ENCODE results near the gene ALK.

DNA sequence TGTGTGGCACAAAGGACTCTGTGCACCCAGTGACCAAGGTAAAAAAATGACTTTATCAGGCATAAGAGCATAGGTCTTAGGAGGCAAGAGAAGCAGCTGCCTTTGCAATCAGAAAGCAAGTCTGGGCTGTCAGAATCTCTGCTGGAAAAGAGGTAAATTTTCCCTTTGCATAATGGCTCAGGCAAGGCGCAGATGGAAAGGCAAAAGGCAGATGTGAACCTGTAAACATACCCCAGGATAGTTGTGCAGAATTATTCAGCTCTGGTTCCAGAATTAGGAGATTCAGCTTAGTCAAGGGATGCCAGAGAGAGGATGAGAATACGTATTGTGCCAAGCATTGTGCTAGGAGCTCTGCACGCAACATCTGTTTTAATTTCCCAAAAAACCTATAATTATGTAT is 547.5 kb downstream of the ALK start:
- TF ChIP-seq, protein P1, sequence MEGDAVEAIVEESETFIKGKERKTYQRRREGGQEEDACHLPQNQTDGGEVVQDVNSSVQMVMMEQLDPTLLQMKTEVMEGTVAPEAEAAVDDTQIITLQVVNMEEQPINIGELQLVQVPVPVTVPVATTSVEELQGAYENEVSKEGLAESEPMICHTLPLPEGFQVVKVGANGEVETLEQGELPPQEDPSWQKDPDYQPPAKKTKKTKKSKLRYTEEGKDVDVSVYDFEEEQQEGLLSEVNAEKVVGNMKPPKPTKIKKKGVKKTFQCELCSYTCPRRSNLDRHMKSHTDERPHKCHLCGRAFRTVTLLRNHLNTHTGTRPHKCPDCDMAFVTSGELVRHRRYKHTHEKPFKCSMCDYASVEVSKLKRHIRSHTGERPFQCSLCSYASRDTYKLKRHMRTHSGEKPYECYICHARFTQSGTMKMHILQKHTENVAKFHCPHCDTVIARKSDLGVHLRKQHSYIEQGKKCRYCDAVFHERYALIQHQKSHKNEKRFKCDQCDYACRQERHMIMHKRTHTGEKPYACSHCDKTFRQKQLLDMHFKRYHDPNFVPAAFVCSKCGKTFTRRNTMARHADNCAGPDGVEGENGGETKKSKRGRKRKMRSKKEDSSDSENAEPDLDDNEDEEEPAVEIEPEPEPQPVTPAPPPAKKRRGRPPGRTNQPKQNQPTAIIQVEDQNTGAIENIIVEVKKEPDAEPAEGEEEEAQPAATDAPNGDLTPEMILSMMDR (IDR thresholded peaks at IDR 0.05), result no peak
- TF ChIP-seq JUNB (IDR thresholded peaks at IDR 0.05) (no peak), NFE2L2 (conservative IDR thresholded peaks at IDR 0.05; ENCODE audit: low read length) (no peak), ZC3H11A (IDR thresholded peaks at IDR 0.05) (no peak), POLR2A (IDR thresholded peaks at IDR 0.05; ENCODE audit: low read length) (no peak), FOSB (CRISPR knock-in tag; IDR thresholded peaks at IDR 0.05) (no peak), HDAC2 (IDR thresholded peaks at IDR 0.05) (no peak), RNF2 (IDR thresholded peaks at IDR 0.05; ENCODE audit: borderline replicate concordance, low read depth) (no peak), MAZ (IDR thresholded peaks at IDR 0.05; ENCODE audit: borderline replicate concordance, low read depth, low read length) (no peak), NR3C1 (IDR thresholded peaks at IDR 0.05) (no peak)
- TF ChIP-seq, protein P2, sequence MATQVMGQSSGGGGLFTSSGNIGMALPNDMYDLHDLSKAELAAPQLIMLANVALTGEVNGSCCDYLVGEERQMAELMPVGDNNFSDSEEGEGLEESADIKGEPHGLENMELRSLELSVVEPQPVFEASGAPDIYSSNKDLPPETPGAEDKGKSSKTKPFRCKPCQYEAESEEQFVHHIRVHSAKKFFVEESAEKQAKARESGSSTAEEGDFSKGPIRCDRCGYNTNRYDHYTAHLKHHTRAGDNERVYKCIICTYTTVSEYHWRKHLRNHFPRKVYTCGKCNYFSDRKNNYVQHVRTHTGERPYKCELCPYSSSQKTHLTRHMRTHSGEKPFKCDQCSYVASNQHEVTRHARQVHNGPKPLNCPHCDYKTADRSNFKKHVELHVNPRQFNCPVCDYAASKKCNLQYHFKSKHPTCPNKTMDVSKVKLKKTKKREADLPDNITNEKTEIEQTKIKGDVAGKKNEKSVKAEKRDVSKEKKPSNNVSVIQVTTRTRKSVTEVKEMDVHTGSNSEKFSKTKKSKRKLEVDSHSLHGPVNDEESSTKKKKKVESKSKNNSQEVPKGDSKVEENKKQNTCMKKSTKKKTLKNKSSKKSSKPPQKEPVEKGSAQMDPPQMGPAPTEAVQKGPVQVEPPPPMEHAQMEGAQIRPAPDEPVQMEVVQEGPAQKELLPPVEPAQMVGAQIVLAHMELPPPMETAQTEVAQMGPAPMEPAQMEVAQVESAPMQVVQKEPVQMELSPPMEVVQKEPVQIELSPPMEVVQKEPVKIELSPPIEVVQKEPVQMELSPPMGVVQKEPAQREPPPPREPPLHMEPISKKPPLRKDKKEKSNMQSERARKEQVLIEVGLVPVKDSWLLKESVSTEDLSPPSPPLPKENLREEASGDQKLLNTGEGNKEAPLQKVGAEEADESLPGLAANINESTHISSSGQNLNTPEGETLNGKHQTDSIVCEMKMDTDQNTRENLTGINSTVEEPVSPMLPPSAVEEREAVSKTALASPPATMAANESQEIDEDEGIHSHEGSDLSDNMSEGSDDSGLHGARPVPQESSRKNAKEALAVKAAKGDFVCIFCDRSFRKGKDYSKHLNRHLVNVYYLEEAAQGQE (IDR thresholded peaks at IDR 0.05), result no peak

Measured in A549 (cell line).